ENCODE data around the gene PRKAG2.

PRKAG2 gene

DNA sequence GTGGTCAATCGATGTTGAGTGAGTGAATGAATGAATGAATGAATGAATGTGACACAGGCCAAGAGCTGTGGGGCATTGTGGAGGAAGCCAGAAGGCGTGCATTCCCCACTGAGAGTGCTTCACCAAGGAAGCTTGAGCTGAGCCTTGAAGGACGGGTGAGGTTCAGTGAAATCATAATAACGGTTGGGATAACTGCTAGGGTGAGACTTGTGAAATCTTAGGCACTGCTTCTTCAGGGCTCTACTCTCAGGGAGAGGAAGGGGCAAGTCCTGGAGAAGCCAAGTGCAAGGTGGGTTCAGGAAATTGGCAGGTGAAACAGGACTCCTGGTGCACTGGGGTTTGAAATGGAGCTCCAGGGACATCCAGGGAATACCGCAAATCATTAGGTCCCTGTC, 23.7 kb upstream of the PRKAG2 start:
- DNase-seq, result no peak

DNA sequence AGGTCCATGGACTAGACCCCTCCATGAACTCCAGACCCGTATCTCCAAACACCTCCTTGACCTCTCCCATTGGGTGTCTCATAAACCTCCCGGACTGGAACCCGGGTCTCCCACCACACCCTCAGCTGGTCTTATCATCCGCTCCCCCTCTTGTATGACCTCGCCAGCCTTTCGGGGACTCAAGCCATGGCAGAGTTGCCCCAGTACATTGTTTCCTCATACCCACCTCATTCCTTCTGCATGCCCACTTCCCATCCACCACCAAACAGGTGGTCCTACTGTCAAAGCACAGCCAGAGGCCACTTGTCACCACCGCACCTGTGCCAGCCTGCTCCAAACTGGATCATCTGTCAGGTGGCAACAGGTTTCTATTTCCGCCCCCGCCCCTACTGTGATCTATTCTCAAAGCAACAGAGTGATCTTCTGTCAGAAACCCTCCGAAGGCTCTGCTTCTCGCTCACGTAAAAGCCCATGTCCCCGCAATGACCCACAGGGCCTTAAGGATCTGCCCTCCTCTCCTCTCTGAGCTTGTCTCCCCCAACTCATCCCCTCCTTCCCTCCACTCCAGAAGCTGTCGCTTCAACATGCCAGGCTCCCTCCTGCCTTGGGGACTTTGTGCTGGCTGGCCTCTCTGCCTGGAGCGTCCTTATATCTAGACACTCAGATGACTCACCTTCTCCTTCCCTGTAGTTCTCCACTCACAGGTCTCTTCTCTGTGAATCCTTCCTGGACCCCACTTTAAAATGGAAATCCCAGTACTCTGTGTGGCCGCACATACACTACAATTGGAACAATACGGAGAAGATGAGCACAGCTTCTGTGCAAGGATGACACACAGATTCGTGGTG, 22.8 kb upstream of the PRKAG2 start:
- no peak for DNase-seq

DNA sequence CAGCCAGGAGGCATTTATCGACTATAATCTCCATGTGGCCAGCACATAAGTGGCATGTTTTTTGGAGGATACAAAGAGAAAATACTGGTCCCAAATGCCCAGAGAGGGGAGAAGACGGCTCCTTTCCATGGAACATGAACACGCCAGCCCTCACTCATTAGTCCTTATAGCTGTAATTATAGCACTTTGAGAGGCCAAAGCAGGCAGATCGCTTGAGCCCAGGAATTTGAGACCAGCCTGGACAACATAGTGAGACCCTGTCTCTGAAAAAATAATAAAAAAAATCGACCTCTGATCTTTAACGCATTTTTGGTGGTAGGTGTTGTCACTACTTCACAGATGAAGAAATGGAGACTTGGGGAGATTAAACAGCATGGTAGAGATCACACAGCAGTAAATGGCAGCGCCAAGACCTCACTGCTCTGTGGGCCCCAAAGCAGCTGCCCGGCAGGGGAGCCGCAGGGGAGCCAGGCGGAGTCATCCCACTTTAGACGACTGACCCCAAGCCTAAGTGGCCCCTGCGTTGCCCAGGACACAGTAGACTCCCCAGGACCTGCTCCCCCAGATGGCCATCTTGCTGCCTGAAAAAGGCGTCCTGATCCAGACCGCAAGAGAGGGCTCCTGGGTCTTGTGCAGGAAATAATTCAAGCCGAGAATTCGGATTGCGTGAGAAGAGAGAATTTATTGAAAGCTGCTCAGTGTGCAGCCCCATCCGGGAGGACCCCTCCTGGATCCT, 21.2 kb upstream of the PRKAG2 start:
- DNase-seq, result no peak

DNA sequence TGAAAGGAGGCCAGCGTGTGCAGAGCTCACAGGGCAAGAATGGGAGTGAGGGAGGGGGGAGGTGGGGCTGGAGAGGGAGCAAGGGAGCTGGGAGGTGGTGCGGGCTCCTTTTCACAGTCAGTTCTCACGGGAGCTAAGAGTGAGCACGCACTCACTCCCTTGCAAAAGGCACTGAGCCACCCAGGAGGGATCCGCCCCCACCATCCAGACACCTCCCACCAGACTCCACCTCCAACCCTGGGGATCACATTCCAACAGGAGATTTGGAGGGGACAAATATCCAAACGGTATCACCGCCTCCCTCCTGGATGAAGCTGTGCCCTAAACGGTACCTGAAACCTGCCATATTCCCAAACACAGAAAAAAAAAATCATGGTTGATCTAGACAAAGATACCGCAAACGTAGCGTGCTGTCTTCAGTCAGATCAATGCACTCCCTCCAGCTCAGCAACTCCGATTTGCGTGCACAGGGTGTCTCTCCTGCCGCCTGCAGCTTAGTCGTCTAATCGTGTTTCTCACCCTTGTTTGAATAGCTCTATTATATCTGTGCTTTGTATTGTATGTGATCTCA, 20.3 kb upstream of the PRKAG2 start:
- DNase-seq, result no peak

DNA sequence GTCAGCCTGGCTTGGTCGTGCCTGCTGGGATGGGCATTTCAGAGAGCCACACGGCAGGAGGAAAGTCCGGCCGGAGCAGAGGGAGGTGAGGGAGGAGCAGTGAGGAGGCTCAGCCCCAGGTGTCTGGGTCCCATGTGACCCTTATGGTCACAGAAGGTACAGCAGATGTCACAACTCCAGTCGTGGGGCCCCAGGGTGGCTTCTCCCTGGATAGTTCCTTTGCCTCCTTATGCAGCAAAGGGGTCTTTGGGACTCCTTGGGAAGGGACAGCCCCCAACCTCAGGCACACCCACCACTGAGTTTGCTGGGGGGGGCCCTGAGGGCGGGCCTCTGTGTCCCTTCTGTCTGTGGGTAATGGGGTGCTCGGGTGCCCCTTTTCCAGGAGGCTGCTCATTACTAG, 19.6 kb upstream of the PRKAG2 start:
- DNase-seq, result no peak

DNA sequence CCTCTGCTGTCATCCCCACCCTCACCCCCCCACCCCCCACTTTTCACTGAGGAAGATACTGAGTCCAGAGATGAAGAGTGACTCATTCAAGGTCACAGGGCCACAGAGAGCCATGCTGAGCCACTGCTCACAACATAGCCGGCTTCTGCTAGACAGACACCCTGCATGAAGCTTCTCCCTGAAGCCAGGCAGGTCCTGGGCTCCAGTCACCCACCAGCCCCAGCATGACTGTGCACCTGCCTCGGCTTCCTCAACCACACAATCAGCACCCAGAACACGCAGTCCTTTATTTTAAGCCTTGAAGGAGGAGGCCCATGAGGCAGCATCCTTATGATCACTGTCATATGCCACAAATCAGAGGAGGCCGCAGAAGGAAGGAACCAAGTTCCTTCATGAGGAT, 19.2 kb upstream of the PRKAG2 start:
- no peak for DNase-seq

DNA sequence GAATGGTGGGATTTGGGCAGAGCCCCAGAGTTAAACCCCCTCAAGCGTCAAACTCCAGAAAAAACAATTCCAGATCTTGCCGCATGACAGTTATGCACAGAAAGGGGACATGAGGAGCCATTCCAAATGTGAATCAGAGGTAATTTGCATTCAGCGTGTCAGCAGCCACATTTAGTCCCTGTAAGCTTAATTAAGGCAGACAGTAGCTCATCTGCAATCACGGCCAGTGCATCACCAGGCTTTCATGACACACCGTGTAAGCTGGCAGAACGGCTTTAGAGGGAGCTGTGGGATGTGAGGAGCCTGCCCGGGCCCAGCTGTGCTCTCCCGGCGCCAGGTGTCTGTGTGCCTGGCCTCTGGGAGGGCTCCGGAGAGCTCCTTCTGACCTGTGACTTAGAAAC, 18.7 kb upstream of the PRKAG2 start:
- DNase-seq, result no peak

DNA sequence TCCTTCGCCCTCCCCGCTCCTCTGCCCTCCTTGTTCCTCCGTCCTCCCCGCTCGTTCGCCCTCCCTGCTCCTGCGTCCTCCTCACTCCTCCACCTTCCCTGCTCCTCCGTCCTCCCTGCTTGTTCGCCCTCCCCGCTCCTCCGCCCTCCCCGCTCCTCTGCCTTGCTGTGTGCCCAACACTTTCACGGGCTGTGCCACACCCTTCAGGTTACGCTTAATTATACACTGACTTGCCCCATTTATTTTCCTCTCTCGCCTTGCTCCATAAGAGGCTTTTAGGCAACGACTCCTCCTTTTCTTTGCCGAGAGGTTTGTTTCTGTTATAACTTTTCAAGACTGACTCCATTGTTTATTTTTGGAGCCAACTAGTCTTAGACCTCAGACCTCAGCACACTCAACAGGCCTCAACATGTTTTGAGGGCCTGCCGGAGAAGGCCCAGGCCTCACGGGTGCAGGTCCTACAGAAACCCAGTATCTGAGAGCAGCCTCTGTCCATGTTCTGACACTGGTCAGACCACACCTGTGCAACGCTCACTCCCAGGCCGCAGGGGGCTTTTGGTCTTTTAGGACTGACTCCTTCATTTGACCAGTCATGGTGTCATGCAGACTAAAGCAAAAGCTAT, 18.2 kb upstream of the PRKAG2 start:
- no peak for DNase-seq

DNA sequence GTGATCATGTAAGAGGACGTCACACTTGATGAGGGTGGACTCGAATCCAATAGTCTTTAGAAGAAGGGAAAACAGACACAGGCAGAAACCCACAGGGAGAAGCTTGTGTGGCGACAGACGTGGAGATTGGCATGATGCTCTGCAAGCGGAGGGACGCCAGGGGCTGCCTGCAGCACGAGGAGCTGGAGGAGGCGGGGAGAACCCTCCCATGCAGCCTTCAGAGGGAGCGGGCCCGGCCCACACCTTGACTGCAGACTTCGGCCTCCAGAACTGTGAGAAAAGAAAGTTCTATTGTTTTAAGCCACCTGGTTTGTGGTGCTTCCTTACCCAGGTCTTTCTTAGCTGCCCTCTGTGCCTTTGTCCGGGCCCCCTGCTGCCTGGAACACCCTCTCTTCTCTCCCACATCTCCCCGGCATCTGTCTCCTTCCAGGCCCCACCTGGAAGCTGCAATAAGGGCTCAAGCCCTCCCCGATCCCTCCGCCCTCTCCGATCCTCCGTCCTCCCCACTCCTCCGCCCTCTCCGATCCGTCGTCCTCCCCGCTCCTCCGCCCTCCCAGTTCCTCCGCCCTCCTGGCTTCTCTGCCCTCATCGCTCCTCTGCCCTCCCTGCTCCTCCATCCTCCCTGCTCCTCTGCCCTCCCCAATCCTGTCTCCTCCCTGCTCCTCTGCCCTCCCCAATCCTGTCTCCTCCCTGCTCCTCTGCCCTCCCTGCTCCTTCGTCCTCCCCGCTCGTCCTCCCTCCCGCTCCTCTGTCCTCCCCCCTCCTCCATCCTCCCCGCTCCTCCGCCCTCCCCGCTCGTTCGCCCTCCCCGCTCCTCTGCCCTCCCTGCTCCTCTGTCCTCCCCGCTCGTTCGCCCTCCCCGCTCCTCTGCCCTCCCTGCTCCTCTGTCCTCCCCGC, 17.4 kb upstream of the PRKAG2 start:
- DNase-seq, result no peak

DNA sequence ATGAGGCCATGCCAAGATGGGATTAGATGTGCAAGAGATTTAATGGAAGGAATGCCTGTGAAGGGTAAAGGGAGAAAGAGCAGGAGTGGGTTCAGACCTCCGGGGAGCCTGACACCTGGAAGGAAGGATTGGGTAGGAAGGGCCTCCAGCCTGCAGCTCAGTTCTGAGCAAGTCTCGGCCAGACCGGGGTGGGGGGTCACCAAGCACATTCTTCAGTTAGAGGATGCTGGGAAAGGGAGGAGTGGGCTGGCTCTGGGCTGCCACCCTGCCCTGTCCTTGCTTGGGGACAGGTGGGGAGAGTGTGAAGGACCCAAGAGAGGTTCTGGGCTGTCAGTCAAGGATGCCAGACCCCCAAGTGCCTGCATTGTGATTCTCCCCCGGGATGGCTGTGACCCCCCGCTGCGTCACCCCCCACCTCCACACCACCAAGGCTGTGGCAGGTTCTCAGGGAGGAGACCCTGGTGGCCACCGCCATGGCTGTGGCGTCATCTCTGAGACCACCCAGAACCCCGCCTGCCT, 16.5 kb upstream of the PRKAG2 start:
- no peak for DNase-seq

DNA sequence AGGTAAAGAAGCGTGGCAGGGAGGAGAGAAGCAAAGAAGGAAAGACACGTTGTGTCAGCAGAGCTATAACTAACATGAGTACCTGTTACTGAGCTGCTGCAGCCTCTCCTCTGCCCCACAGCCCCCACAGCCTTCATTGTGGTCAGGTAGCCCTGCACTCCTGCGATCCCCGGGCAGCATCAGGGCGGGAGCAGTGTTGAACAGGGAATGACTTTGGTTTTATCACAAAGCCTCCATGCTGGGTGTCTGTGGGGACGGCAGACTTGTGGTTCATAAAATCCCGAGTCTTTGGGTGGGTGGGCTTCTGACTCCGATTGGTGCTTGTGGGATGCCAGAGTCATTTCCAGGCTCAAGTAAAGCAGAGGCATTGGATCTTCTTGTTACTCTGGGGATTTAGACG, 14.8 kb upstream of the PRKAG2 start:
- DNase-seq, result no peak

DNA sequence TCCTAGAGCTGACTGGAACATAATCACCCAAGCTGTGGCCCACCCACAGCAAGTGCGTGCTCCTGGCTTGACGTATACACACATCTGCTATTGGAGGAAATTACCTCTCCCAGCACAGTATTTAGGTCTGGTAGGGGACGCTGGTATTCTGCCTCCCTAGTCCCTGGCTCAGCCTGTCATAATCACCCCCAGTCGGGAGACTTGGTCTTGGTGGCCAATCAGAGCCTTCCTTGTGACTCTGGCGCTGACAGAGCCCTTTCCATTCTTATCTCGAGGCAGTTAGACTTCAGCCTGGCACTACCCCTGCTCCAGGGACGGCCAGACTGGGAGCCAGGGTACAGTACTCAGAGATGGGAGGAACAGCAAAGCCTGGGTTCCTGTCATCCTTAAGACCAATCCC, 14.3 kb upstream of the PRKAG2 start:
- no peak for DNase-seq

DNA sequence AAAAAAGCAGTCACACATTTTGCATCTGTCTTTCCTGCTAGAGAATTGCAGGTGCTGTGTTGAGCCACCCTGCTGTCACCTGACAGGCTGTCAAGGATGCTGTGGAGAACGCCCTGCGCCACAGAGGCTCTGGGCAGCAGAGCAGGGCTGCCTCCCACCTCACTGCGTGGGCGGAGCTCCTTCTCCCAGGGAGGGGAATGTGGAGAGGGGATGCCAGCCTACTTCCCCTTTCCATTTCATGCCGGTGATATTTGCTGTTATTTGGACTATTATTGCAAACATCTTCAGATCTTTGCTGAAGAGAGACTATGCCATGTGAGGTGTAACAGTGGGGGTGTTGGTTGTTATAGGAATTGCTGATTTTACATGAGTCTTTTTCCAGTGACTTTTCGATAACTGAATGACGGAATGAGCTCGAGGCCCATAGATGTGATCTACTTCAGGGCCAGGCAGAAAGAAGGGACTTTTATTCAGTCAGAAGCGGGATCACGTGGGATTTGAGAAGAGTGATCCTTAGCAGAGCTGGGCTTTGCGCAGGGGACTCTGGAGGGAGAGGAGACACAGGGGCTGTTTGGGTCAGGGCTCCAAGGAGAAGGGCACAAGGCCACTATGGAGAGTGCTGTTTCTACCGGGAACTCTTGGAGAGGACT, 13.6 kb upstream of the PRKAG2 start:
- DNase-seq, result no peak

DNA sequence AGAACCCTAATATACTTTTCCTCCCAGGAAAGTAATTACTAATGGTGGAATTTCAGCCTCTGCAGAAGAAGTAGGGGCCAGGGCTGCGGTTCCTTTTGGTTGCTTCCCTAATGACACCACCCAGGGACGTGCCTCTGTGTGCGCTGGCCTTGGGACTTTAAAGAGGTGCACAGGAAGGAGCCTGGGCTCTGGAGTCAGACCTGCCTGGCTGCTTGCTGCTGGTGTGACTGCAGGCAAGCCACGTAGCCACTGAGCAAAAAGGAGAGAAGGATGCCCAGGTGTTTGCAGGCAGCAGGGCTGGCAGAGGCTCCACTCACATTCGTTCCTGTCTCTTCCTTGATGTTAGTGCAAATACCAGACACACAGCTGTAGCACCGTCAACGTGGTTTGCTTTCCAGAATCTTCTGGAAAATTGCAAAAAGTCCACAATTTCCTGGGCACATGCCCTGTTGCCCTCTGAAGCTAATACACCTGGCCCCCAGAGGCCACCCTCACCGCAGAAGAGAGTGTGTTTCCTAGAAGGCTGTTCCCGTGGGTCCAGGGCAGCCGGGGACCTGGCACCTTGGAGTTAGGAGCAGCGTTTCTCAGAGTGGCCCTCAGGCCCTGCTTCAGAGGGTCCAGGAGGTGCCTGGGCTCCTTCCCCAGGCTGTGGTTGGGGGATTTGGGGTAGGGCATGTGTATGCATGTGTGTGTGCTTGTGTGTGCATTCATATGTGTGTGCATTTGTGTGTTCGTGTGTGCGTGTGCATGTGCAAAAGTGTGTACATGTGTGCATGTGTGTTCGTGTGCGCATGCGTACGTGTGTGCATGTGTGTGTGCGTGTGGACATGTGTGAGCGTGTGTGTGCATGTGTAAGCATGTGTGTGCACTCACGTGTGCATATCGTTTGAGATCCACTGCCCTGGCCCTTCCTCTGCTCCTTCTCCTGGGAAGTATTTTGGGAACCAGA, 12.8 kb upstream of the PRKAG2 start:
- DNase-seq, result no peak

DNA sequence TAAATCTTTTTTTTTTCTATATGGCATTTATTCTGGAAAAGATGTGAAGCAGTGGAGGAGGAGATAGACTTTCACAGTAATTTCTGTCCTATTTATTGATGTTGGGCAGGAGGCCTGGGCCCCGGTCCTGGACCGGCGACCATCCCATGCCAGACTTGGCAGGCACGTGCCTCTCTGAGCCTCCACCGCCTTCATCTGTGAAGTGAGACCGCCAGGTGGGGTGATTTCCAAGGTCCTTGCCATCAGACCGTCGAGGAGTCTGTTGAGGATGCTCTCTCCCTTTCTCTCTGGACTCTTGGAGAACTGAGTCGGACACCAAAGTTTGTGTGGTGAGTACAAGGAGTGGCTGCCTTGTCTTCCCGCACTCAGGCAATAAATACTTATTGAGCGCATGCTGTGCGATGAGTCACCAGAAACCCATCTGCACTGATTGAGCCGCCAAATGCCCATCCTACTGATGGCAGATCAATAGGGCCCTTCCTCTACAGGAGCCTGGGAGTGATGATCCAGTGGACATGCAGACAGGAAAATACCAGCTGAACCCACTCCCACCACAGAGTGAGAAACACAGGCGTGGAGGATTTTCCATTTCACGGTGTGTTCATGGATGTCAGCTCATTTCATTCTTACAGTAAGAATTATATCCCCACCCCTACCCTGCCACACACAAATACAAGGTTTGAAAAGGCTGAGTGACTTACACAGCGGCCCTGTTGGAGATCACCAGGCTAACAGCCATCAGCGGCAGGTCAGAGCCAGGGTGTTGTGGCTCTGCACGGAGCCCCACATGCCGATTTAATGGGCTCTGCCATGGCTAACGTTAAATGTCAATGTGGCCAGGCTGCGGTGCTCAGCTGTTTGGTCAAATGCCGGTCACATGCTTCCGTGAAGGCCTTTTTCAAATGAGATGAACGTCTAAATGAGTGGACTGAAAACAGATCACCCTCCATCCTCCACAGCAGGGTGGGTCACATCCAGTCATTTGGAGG, 11.5 kb upstream of the PRKAG2 start:
- no peak for DNase-seq

DNA sequence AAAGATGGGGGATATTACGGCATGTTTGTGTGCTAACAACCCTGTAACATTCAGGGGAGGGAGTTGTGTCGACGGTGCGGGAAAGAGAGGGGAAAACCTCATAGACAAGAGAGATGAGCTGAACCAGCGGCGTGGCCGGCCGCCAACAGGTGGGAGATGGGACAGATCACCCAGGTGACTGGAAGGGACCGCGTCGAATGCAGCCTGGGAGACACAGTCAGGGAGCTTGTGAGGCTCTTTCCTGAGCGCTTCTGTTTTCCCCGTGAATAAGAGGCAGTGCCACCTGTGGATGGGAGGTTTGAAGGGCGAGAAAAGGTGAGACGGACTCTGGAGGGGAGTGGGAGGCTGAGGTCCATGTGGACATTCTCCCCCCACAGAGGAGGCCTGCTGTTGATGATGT, 9.9 kb upstream of the PRKAG2 start:
- DNase-seq, result no peak

DNA sequence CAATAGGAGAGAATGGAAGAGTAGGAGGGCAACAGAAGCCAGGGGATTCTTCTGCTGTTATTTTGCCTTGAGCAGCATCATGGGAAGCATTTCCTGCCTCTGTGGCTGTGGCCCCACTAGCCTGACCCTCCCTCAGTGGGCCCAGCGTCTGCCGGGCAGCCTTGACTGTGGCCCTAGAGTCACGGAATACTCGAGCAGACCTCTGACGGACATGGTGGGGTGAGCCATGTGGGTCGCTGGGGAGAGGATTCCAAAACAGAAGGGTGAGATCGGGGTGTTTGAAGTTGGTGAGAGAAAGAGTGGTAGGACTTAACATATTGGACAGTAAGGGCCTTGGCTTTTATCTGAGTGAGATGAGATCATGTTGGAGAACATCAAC, 8.3 kb upstream of the PRKAG2 start:
- no peak for DNase-seq

DNA sequence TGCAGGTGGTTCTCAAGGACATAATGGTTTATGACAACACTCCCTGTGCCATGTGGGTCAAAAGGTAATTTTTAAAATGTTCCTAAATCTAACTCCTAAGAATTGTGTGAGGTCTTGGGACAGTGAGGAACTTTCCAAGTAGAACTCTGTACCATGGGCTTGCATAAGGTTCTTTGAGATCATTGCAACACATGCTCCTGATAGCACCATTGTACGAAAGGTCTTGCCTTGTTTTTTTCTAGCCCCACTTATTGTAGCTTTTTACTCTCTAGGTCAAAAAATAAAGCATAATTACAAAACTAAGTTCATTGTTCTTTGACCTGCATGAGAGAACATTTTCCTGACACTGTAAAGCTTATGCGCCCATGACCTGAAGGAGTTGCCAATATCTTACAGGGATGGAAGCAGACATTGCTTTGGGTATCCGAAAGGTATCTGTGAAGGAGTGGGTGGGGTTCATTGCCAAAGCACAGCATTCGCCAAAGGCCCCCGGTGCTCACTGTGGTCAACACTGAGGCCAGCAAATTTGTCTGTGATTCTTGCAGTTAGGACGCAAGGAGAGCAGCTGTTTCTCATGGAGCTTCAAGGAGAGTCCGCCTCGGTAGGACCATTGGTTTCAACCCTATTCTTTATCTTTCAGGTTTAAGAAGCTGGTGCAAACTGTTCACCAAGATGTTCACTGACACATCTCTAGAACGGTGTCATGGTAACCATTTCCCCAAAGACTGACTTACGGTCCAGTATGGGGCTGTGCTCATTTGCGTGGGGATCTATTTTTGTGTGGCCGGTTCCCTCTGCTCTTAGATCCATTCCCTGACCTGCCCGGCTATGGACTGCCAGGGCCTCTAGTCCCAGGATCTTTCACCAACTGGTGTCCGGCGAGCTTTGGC, 7.6 kb upstream of the PRKAG2 start:
- DNase-seq, result no peak

Data from CD4-positive, alpha-beta T cell treated with Interleukin-17A for 1 hour (primary cell).